ENCODE measurements around the gene PIAS3. TPM values are rescaled to one million over a fixed set of nuclear protein-coding genes. Genes with fewer than 3 reads are reported as not detected.

The PIAS3 gene
- total RNA-seq, 2 experiments from 2014 or later = 18.7 to 19.7 TPM

- Mint-ChIP-seq H3K27ac (no peak overlapping the region), H3K9me3 (no peaks in the 10 kb centered on the region), H3K36me3 (ENCODE audit: low read depth) (peaks cover 12% of the 10 kb centered on the region), H3K27me3 (no peaks in the 10 kb centered on the region), H3K4me3 (no peak overlapping the region), H3K4me1 (ENCODE audit: low read depth) (peaks cover 64% of the 10 kb centered on the region)
- ChIA-PET CTCF (no interaction called here), POLR2A (interaction anchor here (1.6 kb wide), 1 partner anchor 20 kb away, joined by 5 read pairs; no protein-coding TSS in a partner anchor)
- no peaks in the 10 kb centered on the region for H3K27me3 ChIP-seq (ENCODE audit: control insufficient read depth in 1 of 2, insufficient read depth in 2 of 2, low read length in 2 of 2)
- H3K4me1 ChIP-seq (ENCODE audit: insufficient read depth, low read length) = no peaks in the 10 kb centered on the region
- no peaks in the 10 kb centered on the region for H3K9me3 ChIP-seq (ENCODE audit: control insufficient read depth in 1 of 2, insufficient read depth in 1 of 2, low read length in 2 of 2)
- intact Hi-C loops (cut with DNase I, micrococcal nuclease) = no loop called here
- no peak overlapping the region for H3K4me3 ChIP-seq (ENCODE audit: low read length)
- DNase-seq (no peak), ATAC-seq (ENCODE audit: poor library complexity) (no peak)
- peaks cover 3% of the 10 kb centered on the region for H3K36me3 ChIP-seq (ENCODE audit: insufficient read depth, low read length)
- H3K27ac ChIP-seq (ENCODE audit: low read depth in 1 of 2, low read length in 2 of 2) = no peak overlapping the region
- no peak for TF ChIP-seq CTCF (IDR thresholded peaks at IDR 0.05)
Measured at GRCh38 chr1:145804235-145805045, 54.4 kb downstream of the PIAS3 start.

GRCh38 chr1:145799806-145800205, 59.1 kb downstream of the PIAS3 start:
- CTCF ChIA-PET = no interaction called here
- no peaks in the 10 kb centered on the region for H3K27me3 Mint-ChIP-seq
- no peak for DNase-seq
- ATAC-seq (ENCODE audit: poor library complexity) = no peak
- no peaks in the 10 kb centered on the region for H3K27me3 ChIP-seq (ENCODE audit: control insufficient read depth in 1 of 2, insufficient read depth in 2 of 2, low read length in 2 of 2)
- no peak for TF ChIP-seq CTCF (IDR thresholded peaks at IDR 0.05)
- POLR2A ChIA-PET = no interaction called here
- H3K36me3 Mint-ChIP-seq (ENCODE audit: low read depth) = peaks cover 57% of the 10 kb centered on the region
- peaks cover 7% of the 10 kb centered on the region for H3K9me3 Mint-ChIP-seq
- intact Hi-C loops (cut with DNase I, micrococcal nuclease) = no loop called here
- no peak overlapping the region for H3K27ac ChIP-seq (ENCODE audit: low read depth in 1 of 2, low read length in 2 of 2)
- H3K27ac Mint-ChIP-seq = no peak overlapping the region
- H3K36me3 ChIP-seq (ENCODE audit: insufficient read depth, low read length) = no peaks in the 10 kb centered on the region
- no peak overlapping the region for H3K4me3 Mint-ChIP-seq
- peaks cover 4 to 14% of the 10 kb centered on the region in 2 experiments for H3K9me3 ChIP-seq (ENCODE audit: control insufficient read depth in 1 of 2, insufficient read depth in 1 of 2, low read length in 2 of 2)
- H3K4me3 ChIP-seq (ENCODE audit: low read length) = no peak overlapping the region
- peaks cover 46% of the 10 kb centered on the region for H3K4me1 Mint-ChIP-seq (ENCODE audit: low read depth)
- H3K4me1 ChIP-seq (ENCODE audit: insufficient read depth, low read length) = no peaks in the 10 kb centered on the region

Small RNA genes within 50 kb of the gene (microRNA-seq; reads per million reads assigned to microRNA genes)
- not detected for gene MIR6736 (ENCODE audit: borderline microRNAs expressed, borderline replicate concordance)

Other genes with a start within 250 kb of the PIAS3 start
- gene PDZK1, start 151.7 kb downstream of the PIAS3 start, total RNA-seq = not detected
- gene CD160, start 139.6 kb downstream of the PIAS3 start, total RNA-seq = not detected
- 10 to 100 TPM; 11.4 to 11.9 TPM for gene RNF115, start 35.0 kb downstream of the PIAS3 start, total RNA-seq
- 10 to 100 TPM; 18.6 to 19.9 TPM for gene POLR3C, start 34.9 kb downstream of the PIAS3 start, total RNA-seq
- gene NUDT17, start 13.5 kb downstream of the PIAS3 start, total RNA-seq = 1 to 10 TPM; 1.6 to 2.8 TPM
- under 1 TPM in 1 of 2 experiments, not detected in 1; 0.11 TPM for gene ANKRD35, start 26.8 kb upstream of the PIAS3 start, total RNA-seq
- gene ITGA10, start 51.0 kb upstream of the PIAS3 start, total RNA-seq = 1 to 10 TPM in 1 of 2 experiments, under 1 TPM in 1; 0.77 to 1.0 TPM
- gene PEX11B, start 59.6 kb upstream of the PIAS3 start, total RNA-seq = 10 to 100 TPM; 11.6 to 13.2 TPM
- 100 to 1,000 TPM; 126 to 134 TPM for gene RBM8A, start 68.4 kb upstream of the PIAS3 start, total RNA-seq
- 10 to 100 TPM; 21.4 to 21.5 TPM for gene LIX1L, start 98.9 kb upstream of the PIAS3 start, total RNA-seq
- under 1 TPM; 0.42 to 0.47 TPM for gene ANKRD34A, start 105.5 kb upstream of the PIAS3 start, total RNA-seq
- 10 to 100 TPM; 17.2 to 17.8 TPM for gene POLR3GL, start 105.6 kb upstream of the PIAS3 start, total RNA-seq
- gene TXNIP, start 137.5 kb upstream of the PIAS3 start, total RNA-seq = 1,000 to 10,000 TPM; 1,317 to 1,358 TPM
- gene HJV, start 162.7 kb upstream of the PIAS3 start, total RNA-seq = not detected